OCI-LY3 (cell line): ENCODE data around the gene HBA1.
"Not testable (repeated sequence)": the region's sequence is repeated elsewhere in the genome, so short reads cannot be mapped to it uniquely, and the experiment has no call there.

Source experiments
- H2AFZ ChIP-seq: fragments of 200-600, 300-600 bp; shearing (Covaris generic); 2 replicates; pipeline ENCODE4 v1.6.0; 2014; ENCODE audit warnings: antibody characterized with exemption, low read depth, low read length
- H3K27ac ChIP-seq: fragments of 200-600, 300-600 bp; sonication (generic); 2 replicates; pipeline ENCODE4 v1.5.1; 2014; ENCODE audit warnings: mild to moderate bottlenecking, low read length, moderate library complexity, mixed read lengths
- H3K27me3 ChIP-seq: fragments of 200-600, 300-600 bp; sonication (generic); 2 replicates; pipeline ENCODE4 v1.6.1; 2014; ENCODE audit warnings: low read depth, low read length, mixed read lengths
- H3K36me3 ChIP-seq: fragments of 200-600, 300-600 bp; sonication (generic); replicated peaks from 2 replicates; pipeline ENCODE3; 2014; ENCODE audit warnings: low read depth, low read length, mixed read lengths
- H3K4me1 ChIP-seq: fragments of 300-600, 200-600 bp; sonication (generic); 2 replicates; pipeline ENCODE4 v1.6.1; 2014; ENCODE audit warnings: low read length, mixed read lengths
- H3K4me2 ChIP-seq: fragments of 200-600, 300-600 bp; sonication (generic); 2 replicates; pipeline ENCODE4 v1.6.1; 2014; ENCODE audit warnings: low read length, mixed read lengths
- H3K4me3 ChIP-seq: fragments of 300-600, 200-600 bp; sonication (generic); 2 replicates; pipeline ENCODE4 v1.5.1; 2014; ENCODE audit warnings: antibody characterized with exemption, mild to moderate bottlenecking, low read length, moderate library complexity
- H3K79me2 ChIP-seq: fragments of 300-600, 200-600 bp; shearing (Covaris generic); 2 replicates; pipeline ENCODE4 v1.6.1; 2014; ENCODE audit warnings: mild to moderate bottlenecking, low read length, mixed read lengths
- H3K9ac ChIP-seq: fragments of 300-600, 200-600 bp; shearing (Covaris generic); 2 replicates; pipeline ENCODE4 v1.6.0; 2014; ENCODE audit warnings: mild to moderate bottlenecking, low read length, moderate library complexity
- H3K9me3 ChIP-seq: fragments of 200-600, 300-600 bp; shearing (Covaris generic); 2 replicates; pipeline ENCODE4 v1.6.1; 2014; ENCODE audit warnings: low read length, mixed read lengths; ENCODE audit not compliant: insufficient read depth
- H4K20me1 ChIP-seq: fragments of 200-600, 300-600 bp; sonication (generic); 2 replicates; pipeline ENCODE4 v1.6.1; 2016; ENCODE audit warnings: low read length, mixed read lengths; ENCODE audit not compliant: insufficient read depth
- CTCF ChIP-seq: fragments of 200-600, 300-600 bp; sonication (generic); IDR thresholded peaks from 2 replicates; pipeline ENCODE4 v1.5.1; 2014; ENCODE audit warnings: antibody characterized with exemption, low read length, low read depth
- EZH2phosphoT487 ChIP-seq: fragments of 200-600 bp; shearing (Covaris generic); IDR thresholded peaks from 2 replicates; pipeline ENCODE4 v1.6.1; 2018; ENCODE audit warnings: antibody characterized with exemption, mixed run types, low read depth

Gene HBA1

GRCh38 chr16:175011-175949 is 1.2 kb upstream of the HBA1 start:
- Histone ChIP-seq H3K9ac (no peak overlapping the region), H3K79me2 (no peaks in the 10 kb centered on the region), H3K4me3 (no peak overlapping the region), H3K4me1 (no peaks in the 10 kb centered on the region), H3K27ac (no peak overlapping the region), H2AFZ (no peak overlapping the region), H3K9me3 (no peaks in the 10 kb centered on the region), H3K4me2 (no peak overlapping the region), H3K36me3 (no peaks in the 10 kb centered on the region), H3K27me3 (no peaks in the 10 kb centered on the region), H4K20me1 (no peaks in the 10 kb centered on the region)
- TF ChIP-seq CTCF (no peak), EZH2phosphoT487 (no peak)

GRCh38 chr16:176006-176405 is 474 bp upstream of the HBA1 start:
- H3K4me3 ChIP-seq, H2AFZ ChIP-seq, H3K4me1 ChIP-seq, H3K36me3 ChIP-seq, H3K27ac ChIP-seq, H4K20me1 ChIP-seq, H3K9me3 ChIP-seq, H3K4me2 ChIP-seq, H3K27me3 ChIP-seq, H3K79me2 ChIP-seq, H3K9ac ChIP-seq: not testable (repeated sequence)

GRCh38 chr16:177394-177822 is 928 bp downstream of the HBA1 start:
- Histone ChIP-seq H3K4me2 (no peak overlapping the region), H3K27ac (no peak overlapping the region), H3K27me3 (no peaks in the 10 kb centered on the region), H4K20me1 (no peaks in the 10 kb centered on the region), H3K4me3 (no peak overlapping the region), H3K79me2 (no peaks in the 10 kb centered on the region), H3K4me1 (no peaks in the 10 kb centered on the region), H3K9me3 (no peaks in the 10 kb centered on the region), H3K36me3 (peaks cover 11% of the 10 kb centered on the region), H2AFZ (no peak overlapping the region), H3K9ac (no peak overlapping the region)
- no peak for TF ChIP-seq CTCF

GRCh38 chr16:177981-178667 is 1.6 kb downstream of the HBA1 start:
- no peaks in the 10 kb centered on the region for H3K4me1 ChIP-seq
- H3K4me3 ChIP-seq: no peak overlapping the region
- no peaks in the 10 kb centered on the region for H4K20me1 ChIP-seq
- no peaks in the 10 kb centered on the region for H3K27me3 ChIP-seq
- no peak overlapping the region for H2AFZ ChIP-seq
- peaks cover 11% of the 10 kb centered on the region for H3K36me3 ChIP-seq
- H3K79me2 ChIP-seq: no peaks in the 10 kb centered on the region
- no peak overlapping the region for H3K4me2 ChIP-seq
- TF ChIP-seq EZH2phosphoT487 (no peak), CTCF (no peak)
- no peaks in the 10 kb centered on the region for H3K9me3 ChIP-seq
- no peak overlapping the region for H3K9ac ChIP-seq
- no peak overlapping the region for H3K27ac ChIP-seq
